ENCODE data around the gene HSPA12A.

- no peak for TF ChIP-seq ZNF138 (tag by site-specific recombination; IDR thresholded peaks at IDR 0.05; ENCODE audit: borderline replicate concordance)
- TF ChIP-seq ZNF555 (tag by site-specific recombination; conservative IDR thresholded peaks at IDR 0.05): no peak
- no peak for TF ChIP-seq ATF2 (tag by site-specific recombination; IDR thresholded peaks at IDR 0.05; ENCODE audit: low read depth)
- TF ChIP-seq FEZF1 (tag by site-specific recombination; IDR thresholded peaks at IDR 0.05): no peak
- no peak for TF ChIP-seq KLF10 (tag by site-specific recombination; IDR thresholded peaks at IDR 0.05)
- TF ChIP-seq ZBTB44 (tag by site-specific recombination; IDR thresholded peaks at IDR 0.05): no peak
Observed at GRCh38 chr10:116780691-116781205, 38.4 kb upstream of the HSPA12A start.

Measured in HEK293 (cell line).